GM23338 (cell line): ENCODE measurements around the gene MR1.

Experiments
- CTCF ChIP-seq, 2 experiments: fragments of 200-600 bp in 1 of 2; sonication (generic) in 1 of 2; conservative IDR thresholded peaks; 2 replicates each; pipeline versions ENCODE4 v1.5.1 to v1.6.1; 2016 to 2017; ENCODE audit warnings: antibody characterized with exemption in 2 of 2, low read depth in 2 of 2, mild to moderate bottlenecking in 2 of 2, moderate library complexity in 1 of 2
- ETS1 ChIP-seq: IDR thresholded peaks from 2 replicates; pipeline ENCODE4 v1.6.1; 2016; ENCODE audit warnings: antibody characterized with exemption
- EZH2 ChIP-seq: fragments of 200-600 bp; sonication (generic); IDR thresholded peaks from one replicate; pipeline ENCODE4 v1.8.0; 2017; ENCODE audit warnings: antibody characterized with exemption, mild to moderate bottlenecking, low read depth; ENCODE audit not compliant: unreplicated experiment
- EZH2phosphoT487 ChIP-seq: fragments of 200-600 bp; sonication (generic); IDR thresholded peaks from one replicate; pipeline ENCODE4 v1.8.1; 2018; ENCODE audit warnings: antibody characterized with exemption; ENCODE audit not compliant: unreplicated experiment
- POLR2AphosphoS5 ChIP-seq: IDR thresholded peaks from 2 replicates; pipeline ENCODE4 v1.6.1; 2016; ENCODE audit warnings: antibody characterized with exemption, low read depth
- REST ChIP-seq: IDR thresholded peaks from one replicate; pipeline ENCODE4 v1.6.1; 2018; ENCODE audit warnings: antibody characterized with exemption; ENCODE audit not compliant: unreplicated experiment
- STAT1 ChIP-seq: IDR thresholded peaks from one replicate; pipeline ENCODE4 v1.6.1; 2016; ENCODE audit warnings: antibody characterized with exemption; ENCODE audit not compliant: unreplicated experiment

GRCh38 chr1:181091309-181092040, 57.7 kb downstream of the MR1 start:
- no peak for TF ChIP-seq CTCF (conservative IDR thresholded peaks at IDR 0.05; ENCODE audit: low read depth in 2 of 2)
- no peak for TF ChIP-seq POLR2AphosphoS5
- no peak for TF ChIP-seq EZH2
- no peak for TF ChIP-seq EZH2phosphoT487
- no peak for TF ChIP-seq ETS1
- no peak for TF ChIP-seq STAT1
- no peak for TF ChIP-seq REST
